Upper lobe of right lung (tissue), 1 donor: Measurements from ENCODE around the gene ATG10. TPM values are rescaled to one million over a fixed set of nuclear protein-coding genes. Genes with fewer than 3 reads are reported as not detected.
"Not testable (repeated sequence)": the region's sequence is repeated elsewhere in the genome, so short reads cannot be mapped to it uniquely, and the experiment has no call there.

Experiments
- ATAC-seq: fragments of 200-7000 bp; cut with Tn5 transposase; one replicate; pipeline ENCODE4 v1.9.1; 2020; ENCODE audit warnings: mild to moderate bottlenecking, moderate library complexity
- DNase-seq: peaks from one replicate; pipeline ENCODE4 v3.0.0-alpha.2; 2020
- H3K27ac ChIP-seq: fragments of 200-600 bp; one replicate; pipeline ENCODE4 v1.8.0; 2022
- H3K27me3 ChIP-seq: fragments of 200-600 bp; one replicate; pipeline ENCODE4 v1.8.0; 2022; ENCODE audit warnings: mild to moderate bottlenecking
- H3K36me3 ChIP-seq: fragments of 200-600 bp; one replicate; pipeline ENCODE4 v1.8.0; 2022
- H3K4me1 ChIP-seq: fragments of 200-600 bp; one replicate; pipeline ENCODE4 v1.8.0; 2022
- H3K4me3 ChIP-seq: fragments of 200-600 bp; one replicate; pipeline ENCODE4 v1.8.0; 2022; ENCODE audit warnings: mild to moderate bottlenecking
- H3K9me3 ChIP-seq: fragments of 200-600 bp; one replicate; pipeline ENCODE4 v1.8.0; 2022
- CTCF ChIP-seq: fragments of 200-600 bp; IDR thresholded peaks from one replicate; pipeline ENCODE4 v1.8.0; 2022; ENCODE audit warnings: antibody characterized with exemption
- intact Hi-C: fragments of 100-400 bp; cut with DNase I; formaldehyde crosslinking; loops from one replicate; pipeline ENCODE4 v1.11.0; 2022
- total RNA-seq: library from RNA; stranded (reverse); fragmentation: NEBNext Ultra II Directional; extraction: Animal tissue kit (Norgen Biotek cat#: 25700); gene quantifications from one replicate; pipeline ENCODE4 v1.2.1, GENCODE V29; 2021
- donor health status: DM: no; HTN: yes; CAD: no; lungs with severe emphysema.

The ATG10 gene
- total RNA-seq, 1 donor from 2014 or later = 3.7 TPM

GRCh38 chr5:82106207-82106606 lies 134.4 kb downstream of the ATG10 start:
- Histone ChIP-seq H3K36me3 (no peaks in the 10 kb centered on the region), H3K27ac (no peak overlapping the region), H3K4me1 (peaks cover 9% of the 10 kb centered on the region), H3K9me3 (no peaks in the 10 kb centered on the region), H3K4me3 (no peak overlapping the region), H3K27me3 (no peaks in the 10 kb centered on the region)
- no peak for DNase-seq
- no peak for ATAC-seq
- intact Hi-C loops = no loop called here
- no peak for TF ChIP-seq CTCF

GRCh38 chr5:82106756-82107155 lies 134.9 kb downstream of the ATG10 start:
- Histone ChIP-seq H3K4me1 (peaks cover 9% of the 10 kb centered on the region), H3K27ac (no peak overlapping the region), H3K4me3 (no peak overlapping the region), H3K36me3 (no peaks in the 10 kb centered on the region), H3K27me3 (no peaks in the 10 kb centered on the region), H3K9me3 (no peaks in the 10 kb centered on the region)
- intact Hi-C loops = no loop called here
- DNase-seq = no peak
- ATAC-seq = no peak
- TF ChIP-seq CTCF = no peak

GRCh38 chr5:82107267-82107666 lies 135.4 kb downstream of the ATG10 start:
- DNase-seq = no peak

GRCh38 chr5:82109013-82109412 lies 137.2 kb downstream of the ATG10 start:
- H3K4me3 ChIP-seq = no peak overlapping the region
- ATAC-seq = no peak
- H3K27ac ChIP-seq = no peak overlapping the region
- no peaks in the 10 kb centered on the region for H3K27me3 ChIP-seq
- no peak for TF ChIP-seq CTCF
- H3K9me3 ChIP-seq = no peaks in the 10 kb centered on the region
- no peak for DNase-seq
- H3K4me1 ChIP-seq = peaks cover 9% of the 10 kb centered on the region
- intact Hi-C loops = no loop called here
- H3K36me3 ChIP-seq = no peaks in the 10 kb centered on the region

More at GRCh38 chr5:82107267-82107666, 135.4 kb downstream of the ATG10 start:
- no peak for ATAC-seq
- H3K9me3 ChIP-seq = no peaks in the 10 kb centered on the region
- no peaks in the 10 kb centered on the region for H3K27me3 ChIP-seq
- intact Hi-C loops = no loop called here
- no peaks in the 10 kb centered on the region for H3K36me3 ChIP-seq
- peak; percentile 37 for TF ChIP-seq CTCF
- no peak overlapping the region for H3K4me3 ChIP-seq
- no peak overlapping the region for H3K27ac ChIP-seq
- peaks cover 9% of the 10 kb centered on the region for H3K4me1 ChIP-seq

- DNase-seq, intact Hi-C loops, H3K9me3 ChIP-seq, H3K27me3 ChIP-seq, H3K27ac ChIP-seq, H3K36me3 ChIP-seq, ATAC-seq, H3K4me3 ChIP-seq, H3K4me1 ChIP-seq: not testable (repeated sequence)
Observed at GRCh38 chr5:82109915-82110314, 138.1 kb downstream of the ATG10 start.

- no peak for TF ChIP-seq CTCF
- no peaks in the 10 kb centered on the region for H3K9me3 ChIP-seq
- no peaks in the 10 kb centered on the region for H3K27me3 ChIP-seq
- DNase-seq (no peak), ATAC-seq (no peak)
- peaks cover 9% of the 10 kb centered on the region for H3K4me1 ChIP-seq
- H3K27ac ChIP-seq = no peak overlapping the region
- intact Hi-C loops = no loop called here
- no peaks in the 10 kb centered on the region for H3K36me3 ChIP-seq
- H3K4me3 ChIP-seq = no peak overlapping the region
Observed at GRCh38 chr5:82111191-82111590, 139.4 kb downstream of the ATG10 start.
